NOMO-1 (cell line): ENCODE data around the gene SMIM10L2A.
"Not testable (repeated sequence)": the region's sequence is repeated elsewhere in the genome, so short reads cannot be mapped to it uniquely, and the experiment has no call there.

Experiments used
- DNase-seq, 2 experiments: peaks; one replicate each; lab custom pipeline; 2025; ENCODE audit not compliant: unreplicated experiment in 2 of 2; lab: John Stamatoyannopoulos, UW

SMIM10L2A gene

DNA sequence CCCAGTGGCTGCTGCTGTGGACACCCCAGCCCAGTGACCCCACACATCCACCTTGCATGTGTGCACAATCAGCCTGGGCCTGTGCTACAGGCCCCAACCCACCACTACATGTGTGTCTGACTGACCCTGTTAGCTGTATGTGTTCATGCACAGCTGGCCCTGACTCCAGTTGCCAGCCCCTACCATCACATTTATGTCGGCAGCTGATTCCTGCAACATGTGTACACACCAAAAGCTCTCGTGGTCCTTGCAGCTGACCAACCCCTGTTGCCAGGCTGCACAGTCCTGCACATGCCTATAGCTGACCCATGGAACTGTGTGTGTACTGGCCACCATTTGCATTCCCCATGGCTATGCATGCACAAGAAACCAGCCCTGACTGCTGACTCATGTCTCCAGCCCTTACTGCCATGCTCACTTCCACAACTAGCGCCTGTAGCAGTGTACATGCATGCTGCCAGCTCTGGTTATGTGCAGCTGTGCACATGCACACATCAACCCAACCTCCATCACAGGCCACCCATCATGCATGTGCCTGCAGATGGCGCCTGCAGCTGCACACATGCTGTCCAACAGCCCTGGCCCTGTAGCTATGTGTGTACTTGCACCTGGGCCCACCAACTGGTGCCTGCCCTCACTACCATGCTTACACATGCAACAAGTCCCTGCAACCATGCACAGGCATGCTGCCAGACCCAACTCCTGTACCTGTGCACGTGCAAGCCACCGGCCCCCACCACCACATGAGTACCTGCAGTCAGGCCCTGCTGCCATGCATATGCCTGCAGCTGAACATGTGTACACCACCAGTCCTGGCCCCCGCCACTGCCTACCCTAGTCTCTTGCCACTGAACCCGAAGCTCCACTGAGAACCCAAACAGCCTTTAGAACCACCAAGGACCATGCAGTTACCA lies 28.1 kb downstream of the SMIM10L2A start:
- DNase-seq = no peak

DNA sequence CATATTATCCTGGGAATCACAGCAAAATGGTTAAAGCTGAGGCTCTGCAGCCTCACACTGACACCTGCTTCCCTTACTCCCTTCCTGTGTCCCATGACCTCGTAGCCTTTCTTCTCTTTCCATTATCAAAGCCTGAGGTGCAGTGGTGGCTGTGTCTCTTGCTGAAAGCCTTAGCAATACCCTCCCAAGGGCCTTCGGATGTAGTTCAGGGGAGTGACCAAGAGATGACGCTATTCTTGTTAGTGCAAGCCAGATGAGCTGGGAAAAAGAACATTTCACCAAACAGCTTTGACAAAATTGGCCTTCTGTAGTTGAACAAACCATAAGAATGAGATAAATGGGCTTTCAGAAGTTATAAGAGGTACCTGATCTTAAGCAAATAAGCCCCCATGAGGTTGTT lies 31.6 kb downstream of the SMIM10L2A start:
- DNase-seq = no peak

- no peak for DNase-seq
Observed at GRCh38 chrX:135454816-135455215, 33.1 kb downstream of the SMIM10L2A start.

- not testable (repeated sequence) for DNase-seq
Observed at GRCh38 chrX:135461756-135462155, 40.0 kb downstream of the SMIM10L2A start.

DNA sequence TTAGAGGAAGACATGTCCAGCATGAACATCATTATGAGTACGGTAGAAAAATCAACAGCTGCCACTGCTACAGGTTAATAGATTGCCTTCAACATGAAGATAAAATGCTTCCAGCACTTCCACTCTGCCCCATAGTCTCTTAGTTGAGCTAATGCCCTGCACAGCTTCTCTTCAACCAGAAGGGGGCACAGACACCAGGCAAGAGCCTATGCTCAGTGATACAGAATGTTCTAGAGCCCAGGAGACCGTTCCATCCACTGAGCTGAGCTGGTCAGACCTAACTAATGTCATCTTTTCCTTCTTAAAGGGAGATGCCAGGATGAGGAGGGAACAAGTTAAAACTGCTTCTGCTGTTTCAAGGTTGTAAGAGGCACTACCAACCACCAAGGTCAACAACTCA lies 42.2 kb downstream of the SMIM10L2A start:
- no peak for DNase-seq

- DNase-seq = no peak
Observed at GRCh38 chrX:135476378-135476777, 54.6 kb downstream of the SMIM10L2A start.

- peak in 1 of 2 experiments; percentile 19 for DNase-seq
Observed at GRCh38 chrX:135477576-135477975, 55.8 kb downstream of the SMIM10L2A start.
